ENCODE measurements around the gene TMEM191B. TPM values are rescaled to one million over a fixed set of nuclear protein-coding genes. Genes with fewer than 3 reads are reported as not detected.
"Not testable (repeated sequence)": the region's sequence is repeated elsewhere in the genome, so short reads cannot be mapped to it uniquely, and the experiment has no call there.

TMEM191B gene
- total RNA-seq: 0.98 TPM in 1 of 2 replicates, not detected in the other

GRCh38 chr22:18527752-18528596 is at the start of gene TMEM191B:
TSS of gene TMEM191B (plus strand) at chr22:18527802. CDS start at chr22:18527981, 179 bp downstream.
- not testable (repeated sequence) for DNase-seq (ENCODE audit: low read depth)
- peak within 1 kb of the TSS; percentile 35 for H3K4me3 ChIP-seq (ENCODE audit: low read depth, low read length)

DNA sequence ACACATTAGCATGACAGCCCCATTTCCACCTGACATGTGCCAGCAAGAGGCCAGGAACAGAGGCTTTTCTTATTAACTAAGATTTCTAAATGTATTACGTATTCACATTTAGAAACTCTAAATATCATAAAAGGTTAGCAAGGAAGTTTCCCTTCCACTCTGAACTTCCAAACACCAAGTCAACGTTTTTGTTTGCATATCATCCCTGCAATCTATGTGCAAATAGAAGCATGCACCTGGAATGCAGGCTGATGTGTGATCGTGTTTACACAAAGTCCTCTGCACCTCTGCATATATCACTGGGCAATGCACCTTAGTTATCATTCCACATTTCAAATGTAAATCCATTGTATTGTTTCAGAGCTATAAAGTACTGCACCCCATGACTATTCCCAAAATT is 31.4 kb upstream of the TMEM191B start:
- not testable (repeated sequence) for DNase-seq (ENCODE audit: low read depth); H3K4me3 ChIP-seq (ENCODE audit: low read depth, low read length)

- not testable (repeated sequence) for DNase-seq (ENCODE audit: low read depth); H3K4me3 ChIP-seq (ENCODE audit: low read depth, low read length)
These were observed 16.3 kb upstream of the TMEM191B start for GRCh38 chr22:18511327-18511726.

DNA sequence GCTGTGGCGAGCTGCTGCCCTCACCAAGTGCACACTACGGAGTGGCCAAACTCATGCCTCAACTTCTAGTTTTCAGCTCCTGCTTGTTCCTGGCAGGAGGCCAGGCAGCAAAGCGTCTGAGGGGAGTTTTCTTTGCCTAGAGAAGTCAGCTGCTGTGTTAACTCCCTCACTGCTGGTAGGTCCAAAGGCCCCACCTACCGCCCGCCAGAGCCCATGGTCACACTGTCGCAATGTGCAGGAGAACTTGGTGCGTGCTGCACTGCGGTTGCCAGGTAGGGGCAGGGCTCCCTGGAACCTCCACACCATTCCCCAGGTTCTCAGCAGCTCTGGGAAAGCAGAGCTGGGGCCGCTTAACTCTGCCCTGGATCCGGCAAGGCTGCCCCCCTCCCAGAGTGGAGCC is 15.2 kb upstream of the TMEM191B start:
- DNase-seq (ENCODE audit: low read depth); H3K4me3 ChIP-seq (ENCODE audit: low read depth, low read length): not testable (repeated sequence)

DNA sequence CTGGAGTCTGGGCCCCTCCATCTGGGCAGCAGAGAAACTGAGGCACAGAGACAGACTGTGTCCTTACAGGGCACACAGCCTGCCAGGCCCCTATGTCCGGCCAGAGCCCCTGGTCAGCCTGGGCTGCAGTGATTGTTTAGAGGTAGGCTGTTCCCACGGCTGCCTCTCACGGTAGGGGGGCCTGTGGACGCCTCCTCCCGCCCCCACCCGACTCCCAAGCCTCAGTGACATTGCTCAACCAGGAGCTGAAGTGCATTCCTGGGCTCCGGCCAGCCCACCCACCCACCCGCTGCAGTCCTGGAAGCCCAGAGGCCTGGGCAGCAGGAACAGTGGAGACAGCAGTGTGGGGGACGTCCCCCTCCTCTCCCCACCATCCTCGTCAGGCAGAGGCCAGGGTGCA is 14.1 kb upstream of the TMEM191B start:
- DNase-seq (ENCODE audit: low read depth); H3K4me3 ChIP-seq (ENCODE audit: low read depth, low read length): not testable (repeated sequence)

DNA sequence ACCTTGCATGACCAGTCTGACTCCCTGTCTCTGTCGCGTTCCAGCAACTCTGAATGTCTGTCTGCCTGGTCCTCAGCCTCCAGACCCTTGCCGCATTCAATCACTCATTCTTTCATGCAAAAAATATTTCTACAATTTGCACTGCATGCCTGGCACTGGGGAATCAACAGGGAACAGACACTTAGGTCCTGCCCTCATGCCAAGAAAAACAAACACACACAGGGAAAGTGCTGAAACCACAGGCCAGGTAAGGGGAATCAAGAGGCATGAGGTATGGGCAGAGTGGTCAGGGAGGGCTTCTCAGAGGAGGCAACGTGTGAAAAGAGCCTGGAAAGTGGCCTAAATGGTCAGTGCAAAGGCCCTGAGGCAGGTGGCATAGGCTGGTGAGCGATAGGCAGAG is 9.5 kb upstream of the TMEM191B start, which contains the start of gene GGTLC3:
Gene GGTLC3, minus strand, starts transcription at position 101 of the 400 bp plus-strand sequence. CDS start 264 bp downstream, outside the sequence.
- not testable (repeated sequence) for H3K4me3 ChIP-seq (ENCODE audit: low read depth, low read length); DNase-seq (ENCODE audit: low read depth)

- not testable (repeated sequence) for DNase-seq (ENCODE audit: low read depth); H3K4me3 ChIP-seq (ENCODE audit: low read depth, low read length)
These were observed 4.8 kb upstream of the TMEM191B start for GRCh38 chr22:18522762-18523161.

DNA sequence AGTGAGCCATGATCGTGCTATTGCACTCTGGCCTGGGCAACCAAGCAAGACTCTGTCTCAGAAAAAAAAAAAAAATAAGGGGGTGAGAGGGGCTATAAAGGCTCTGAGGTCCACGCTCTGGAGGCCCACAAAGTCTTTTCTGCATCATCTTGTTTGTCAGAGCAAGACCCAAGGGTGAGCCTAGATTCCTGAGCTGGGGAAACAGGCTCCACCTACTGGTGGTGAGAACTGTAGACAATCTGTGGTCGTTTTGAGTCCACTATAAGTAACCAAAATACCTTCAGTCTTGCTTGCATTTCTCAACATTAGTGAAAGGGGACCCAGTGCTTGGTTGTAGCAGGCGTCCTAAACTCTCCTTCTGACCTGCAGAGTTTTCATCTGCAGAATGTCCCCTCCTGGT is 4.3 kb upstream of the TMEM191B start:
- not testable (repeated sequence) for H3K4me3 ChIP-seq (ENCODE audit: low read depth, low read length); DNase-seq (ENCODE audit: low read depth)

DNA sequence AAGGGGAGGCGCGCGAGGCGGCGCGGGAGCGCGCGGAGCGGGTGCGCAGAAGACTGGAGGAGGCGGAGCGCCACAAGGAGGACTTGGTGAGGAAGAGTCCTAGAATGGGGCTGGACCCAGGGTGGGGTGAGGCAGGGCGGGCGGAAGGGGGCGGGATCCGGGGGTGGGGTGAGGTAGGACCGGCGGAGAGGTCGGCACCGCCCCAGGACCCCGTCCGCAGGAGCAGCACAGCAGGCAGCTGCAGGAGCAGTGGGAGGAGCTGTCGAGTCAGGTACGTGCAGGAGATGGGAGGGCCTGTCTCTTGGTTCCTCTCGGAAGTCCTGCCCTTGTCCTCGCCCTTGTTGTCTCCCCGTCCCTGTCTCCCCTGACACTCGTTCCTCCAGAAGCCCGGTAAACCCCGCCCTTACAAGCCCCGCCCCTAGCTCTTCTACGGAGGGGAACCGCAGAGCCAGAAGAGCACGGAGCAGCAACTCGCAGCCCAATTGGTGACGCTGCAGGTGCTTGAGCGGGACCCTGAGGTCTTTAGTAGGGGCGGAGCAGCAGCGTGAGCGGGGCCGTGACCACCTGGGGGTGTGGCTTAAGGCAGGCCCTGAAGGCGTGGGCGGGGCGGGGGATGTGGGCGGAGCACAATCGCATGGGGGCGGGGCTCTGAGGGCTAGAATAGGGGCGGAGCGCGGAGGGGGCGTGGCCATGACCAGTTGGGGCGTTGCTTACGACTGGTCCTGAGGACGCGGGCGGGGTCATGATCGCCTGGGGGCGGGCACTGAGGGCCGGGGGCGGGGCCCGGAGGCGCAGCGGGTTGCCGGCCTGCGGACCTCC is 1.2 kb downstream of the TMEM191B start:
- peak overlapping the region; percentile 35 for H3K4me3 ChIP-seq (ENCODE audit: low read depth, low read length)

DNA sequence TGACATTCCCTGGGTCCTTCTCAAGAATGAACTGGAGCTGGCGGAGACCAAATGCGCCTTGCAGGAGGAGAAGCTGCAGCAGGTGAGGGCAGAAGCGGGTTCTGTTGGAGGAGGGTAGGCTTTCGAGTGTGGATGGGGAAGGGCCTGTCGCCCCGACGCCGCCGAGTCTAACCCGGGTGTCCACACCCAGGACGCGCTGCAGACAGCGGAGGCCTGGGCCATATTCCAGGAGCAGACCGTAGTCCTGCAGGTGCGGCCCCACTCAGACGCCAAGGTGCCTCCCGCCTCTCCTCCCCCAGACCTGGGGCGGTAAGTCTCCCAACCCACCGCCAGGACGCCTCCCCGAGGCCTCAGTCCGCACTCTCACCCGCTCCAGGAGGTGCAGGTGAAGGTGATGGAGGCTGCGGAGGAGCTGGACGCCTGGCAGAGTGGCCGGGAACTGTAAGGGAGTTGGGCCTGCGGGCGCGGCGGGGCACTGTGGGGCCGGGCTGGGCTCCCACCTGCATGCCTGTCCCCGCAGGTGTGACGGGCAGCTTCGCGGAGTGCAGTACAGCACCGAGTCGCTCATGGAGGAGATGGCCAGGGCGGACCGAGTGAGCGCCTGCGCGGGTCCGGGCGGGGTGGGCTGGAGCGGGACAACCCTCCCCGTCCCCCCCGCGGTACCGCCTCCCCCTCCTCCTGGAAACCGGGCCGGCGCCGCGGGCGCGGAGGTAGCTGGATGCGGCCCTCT is 2.0 kb downstream of the TMEM191B start:
- not testable (repeated sequence) for DNase-seq (ENCODE audit: low read depth); H3K4me3 ChIP-seq (ENCODE audit: low read depth, low read length)

More for the DNA sequence above, 1.2 kb downstream of the TMEM191B start:
- peak; percentile 15 for DNase-seq (ENCODE audit: low read depth)

GRCh38 chr22:18533633-18534032 is 6.0 kb downstream of the TMEM191B start:
- not testable (repeated sequence) for H3K4me3 ChIP-seq (ENCODE audit: low read depth, low read length)

GRCh38 chr22:18534315-18534714 is 6.7 kb downstream of the TMEM191B start:
- DNase-seq (ENCODE audit: low read depth); H3K4me3 ChIP-seq (ENCODE audit: low read depth, low read length): not testable (repeated sequence)

More at GRCh38 chr22:18533633-18534032, 6.0 kb downstream of the TMEM191B start:
- DNase-seq (ENCODE audit: low read depth): not testable (repeated sequence)

- DNase-seq (ENCODE audit: low read depth); H3K4me3 ChIP-seq (ENCODE audit: low read depth, low read length): not testable (repeated sequence)
These were observed 12.4 kb downstream of the TMEM191B start for GRCh38 chr22:18539994-18540393.

DNA sequence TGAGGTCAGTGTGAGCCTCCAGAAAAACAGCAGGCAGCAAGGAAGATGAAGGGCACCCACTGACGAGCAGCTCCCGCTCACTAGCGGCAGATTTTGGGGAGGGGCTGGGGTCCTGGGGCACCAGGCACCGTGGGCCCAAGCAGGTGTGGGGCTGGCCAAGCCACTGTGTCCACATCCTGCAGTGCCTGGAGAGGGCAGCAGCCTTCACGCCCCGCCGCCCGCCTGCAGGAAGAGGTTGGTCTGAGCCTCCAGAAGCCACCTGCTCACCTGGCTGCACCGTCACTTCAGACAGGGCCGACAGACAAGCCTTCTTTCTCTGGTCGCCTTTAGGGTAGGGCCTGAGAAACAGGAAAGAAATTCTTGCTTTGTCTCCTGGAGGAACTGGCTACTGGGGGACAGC is 15.8 kb downstream of the TMEM191B start:
- DNase-seq (ENCODE audit: low read depth); H3K4me3 ChIP-seq (ENCODE audit: low read depth, low read length): not testable (repeated sequence)

DNA sequence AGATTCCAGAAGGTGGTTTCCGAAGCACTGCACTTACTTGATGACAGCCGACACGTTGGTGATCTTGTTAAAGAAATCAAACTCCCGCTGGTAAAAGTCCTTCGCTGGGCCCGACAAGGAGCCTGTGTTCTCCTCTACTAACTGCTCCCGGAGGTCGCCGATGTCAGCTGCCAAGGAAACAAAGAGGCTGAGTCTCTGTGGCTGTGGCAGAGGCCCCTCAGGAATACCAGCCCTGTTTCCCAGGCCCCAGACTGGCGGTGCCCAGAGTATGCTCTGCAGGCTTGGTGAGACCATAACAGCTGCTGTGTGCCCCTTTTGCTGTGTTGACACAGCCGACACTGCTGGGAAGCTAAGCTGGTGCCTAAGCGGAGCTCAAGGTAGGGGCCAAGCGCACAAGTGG is 17.0 kb downstream of the TMEM191B start:
- not testable (repeated sequence) for DNase-seq (ENCODE audit: low read depth); H3K4me3 ChIP-seq (ENCODE audit: low read depth, low read length)

DNA sequence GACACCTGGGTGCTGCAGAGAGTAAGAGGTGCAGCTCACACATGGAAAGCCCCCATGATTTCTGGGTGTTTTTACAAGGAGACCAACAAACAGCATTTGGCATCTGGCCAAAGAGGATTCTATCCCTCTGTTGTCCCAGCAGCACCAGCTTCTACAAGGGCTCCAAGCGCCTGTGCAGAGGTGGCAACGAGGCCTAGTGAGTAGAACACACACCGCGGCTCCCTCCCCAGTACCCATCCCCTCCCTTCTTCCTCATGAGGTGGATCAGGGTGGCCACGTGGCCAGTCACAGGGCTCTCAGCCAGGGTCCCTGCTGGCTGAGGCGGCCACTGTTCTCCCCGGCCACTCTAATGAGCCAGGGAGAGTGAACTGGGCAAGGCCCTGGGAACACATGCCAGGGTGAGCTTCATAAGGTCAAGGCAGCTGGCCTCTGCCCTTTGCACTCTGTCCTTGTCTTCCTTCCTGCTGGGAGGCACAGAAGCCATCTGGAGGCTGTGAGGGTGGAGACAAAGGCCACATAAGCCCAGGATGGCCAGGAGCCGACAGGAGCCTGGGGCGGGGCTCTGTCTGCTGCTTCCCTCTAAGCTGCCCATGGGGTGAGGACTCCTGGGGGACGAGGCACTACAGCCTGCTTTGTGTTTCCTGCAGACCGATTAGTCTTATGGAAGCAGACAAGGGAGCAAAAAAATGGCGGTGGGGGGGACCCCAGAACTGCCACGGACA is 22.0 kb downstream of the TMEM191B start:
- not testable (repeated sequence) for H3K4me3 ChIP-seq (ENCODE audit: low read depth, low read length); DNase-seq (ENCODE audit: low read depth)

- H3K4me3 ChIP-seq (ENCODE audit: low read depth, low read length); DNase-seq (ENCODE audit: low read depth): not testable (repeated sequence)
These were observed 23.4 kb downstream of the TMEM191B start for GRCh38 chr22:18551046-18551445.

GRCh38 chr22:18552839-18553597 is 25.4 kb downstream of the TMEM191B start:
- H3K4me3 ChIP-seq (ENCODE audit: low read depth, low read length); DNase-seq (ENCODE audit: low read depth): not testable (repeated sequence)
